ENCODE measurements around the gene ZMIZ2.
"Not testable (repeated sequence)": the region's sequence is repeated elsewhere in the genome, so short reads cannot be mapped to it uniquely, and the experiment has no call there.

ZMIZ2 gene, protein sequence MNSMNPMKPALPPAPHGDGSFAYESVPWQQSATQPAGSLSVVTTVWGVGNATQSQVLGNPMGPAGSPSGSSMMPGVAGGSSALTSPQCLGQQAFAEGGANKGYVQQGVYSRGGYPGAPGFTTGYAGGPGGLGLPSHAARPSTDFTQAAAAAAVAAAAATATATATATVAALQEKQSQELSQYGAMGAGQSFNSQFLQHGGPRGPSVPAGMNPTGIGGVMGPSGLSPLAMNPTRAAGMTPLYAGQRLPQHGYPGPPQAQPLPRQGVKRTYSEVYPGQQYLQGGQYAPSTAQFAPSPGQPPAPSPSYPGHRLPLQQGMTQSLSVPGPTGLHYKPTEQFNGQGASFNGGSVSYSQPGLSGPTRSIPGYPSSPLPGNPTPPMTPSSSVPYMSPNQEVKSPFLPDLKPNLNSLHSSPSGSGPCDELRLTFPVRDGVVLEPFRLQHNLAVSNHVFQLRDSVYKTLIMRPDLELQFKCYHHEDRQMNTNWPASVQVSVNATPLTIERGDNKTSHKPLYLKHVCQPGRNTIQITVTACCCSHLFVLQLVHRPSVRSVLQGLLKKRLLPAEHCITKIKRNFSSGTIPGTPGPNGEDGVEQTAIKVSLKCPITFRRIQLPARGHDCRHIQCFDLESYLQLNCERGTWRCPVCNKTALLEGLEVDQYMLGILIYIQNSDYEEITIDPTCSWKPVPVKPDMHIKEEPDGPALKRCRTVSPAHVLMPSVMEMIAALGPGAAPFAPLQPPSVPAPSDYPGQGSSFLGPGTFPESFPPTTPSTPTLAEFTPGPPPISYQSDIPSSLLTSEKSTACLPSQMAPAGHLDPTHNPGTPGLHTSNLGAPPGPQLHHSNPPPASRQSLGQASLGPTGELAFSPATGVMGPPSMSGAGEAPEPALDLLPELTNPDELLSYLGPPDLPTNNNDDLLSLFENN

DNA sequence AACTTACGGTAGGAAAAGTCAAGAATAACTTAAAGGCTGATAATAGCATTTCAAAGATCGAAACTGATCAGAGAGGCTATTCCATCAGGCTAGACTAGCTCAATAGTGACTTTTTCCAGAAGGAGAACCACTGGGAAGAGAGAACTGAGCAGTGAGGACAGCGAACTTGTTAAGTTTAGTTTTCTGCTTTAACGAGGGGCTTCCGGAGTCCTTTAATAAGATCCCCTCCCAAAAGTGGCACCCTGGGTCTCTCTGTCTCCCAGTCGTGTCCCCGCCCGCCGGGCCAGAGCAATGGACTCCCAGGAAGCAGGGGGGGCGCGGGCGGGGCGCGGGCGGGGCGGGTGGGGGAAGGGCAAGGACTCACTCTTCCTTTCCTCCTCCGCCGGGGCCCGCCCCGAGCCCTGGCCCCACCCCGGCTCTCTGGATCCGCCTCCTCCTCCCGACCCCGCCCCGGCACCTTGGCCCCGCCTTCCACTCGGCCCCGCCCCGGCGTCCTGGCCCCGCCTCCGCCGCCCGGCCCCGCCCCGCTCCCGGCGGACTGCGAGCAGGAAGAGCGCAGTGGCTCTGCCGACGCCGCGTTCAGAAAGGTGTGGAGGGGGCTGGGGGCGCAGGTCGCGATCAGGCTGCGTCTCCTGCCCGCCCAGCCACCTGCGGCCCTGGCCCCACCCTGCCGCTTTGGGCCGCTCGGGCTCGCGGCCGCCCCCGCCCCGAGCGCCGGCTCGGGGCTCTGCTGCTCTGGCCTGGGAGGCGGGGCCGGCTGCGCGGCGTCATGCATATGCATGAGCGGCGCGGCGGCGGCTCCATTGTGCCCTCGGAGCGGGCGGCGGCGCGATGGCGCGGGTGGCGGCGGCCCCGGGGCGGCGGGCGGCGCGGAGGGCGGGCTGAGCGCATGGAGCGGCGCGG lies at the start of gene ZMIZ2:
ZMIZ2 (plus strand) TSS at position 803 of the 903 bp plus-strand sequence. CDS start 7,403 bp downstream, outside the sequence.
- H3K4me3 ChIP-seq (ENCODE audit: low read length): peak within 1 kb of the TSS; percentile 87
- no peak for TF ChIP-seq ZNF274 (IDR thresholded peaks at IDR 0.05; ENCODE audit: low read depth, low read length)

- not testable (repeated sequence) for H3K4me3 ChIP-seq (ENCODE audit: low read length)
Observed at GRCh38 chr7:44699598-44699997, 49.0 kb upstream of the ZMIZ2 start.

DNA sequence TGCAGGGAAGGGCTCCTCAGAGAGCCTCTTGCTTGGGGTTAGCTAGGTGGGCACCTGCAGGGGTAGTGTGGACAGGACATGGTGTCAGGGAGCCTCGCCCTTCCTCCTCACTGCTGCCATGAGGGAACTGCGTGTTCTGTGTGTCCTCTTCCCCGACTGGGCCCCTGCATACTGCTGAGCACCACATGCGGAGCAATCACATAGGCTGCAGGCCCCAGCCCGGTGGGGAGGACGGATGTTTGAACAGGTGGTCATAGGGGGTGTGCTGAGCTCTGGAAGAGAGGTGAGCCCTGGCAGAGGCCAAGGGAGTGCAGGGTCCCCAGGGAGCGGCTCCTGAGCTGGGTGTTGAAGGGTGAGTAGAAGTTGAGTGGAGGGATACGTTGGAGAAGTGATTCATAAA lies 48.3 kb upstream of the ZMIZ2 start:
- no peak overlapping the region for H3K4me3 ChIP-seq (ENCODE audit: low read length)
- TF ChIP-seq ZNF274 (IDR thresholded peaks at IDR 0.05; ENCODE audit: low read depth, low read length): no peak

GRCh38 chr7:44703391-44703790 lies 45.3 kb upstream of the ZMIZ2 start:
- H3K4me3 ChIP-seq (ENCODE audit: low read length): not testable (repeated sequence)

DNA sequence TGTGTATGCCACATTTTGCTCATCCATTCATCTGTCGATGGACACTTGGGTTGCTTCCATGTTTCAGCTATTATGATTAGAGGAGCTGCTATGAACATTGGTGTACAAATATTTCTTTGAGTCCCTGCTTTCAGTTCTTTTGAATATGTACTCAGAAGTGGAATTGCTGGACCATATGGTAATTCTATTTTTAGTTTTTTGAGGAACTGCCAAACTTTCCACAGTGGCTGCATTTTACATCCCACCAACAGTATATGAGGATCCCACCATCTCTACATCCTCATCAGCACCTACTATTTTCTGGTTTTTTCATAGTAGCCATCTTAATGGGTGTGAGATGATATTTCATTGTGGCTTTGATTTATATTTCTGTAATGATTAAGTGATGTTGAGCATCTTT lies 44.7 kb upstream of the ZMIZ2 start:
- TF ChIP-seq ZNF274 (IDR thresholded peaks at IDR 0.05; ENCODE audit: low read depth, low read length): no peak
- no peak overlapping the region for H3K4me3 ChIP-seq (ENCODE audit: low read length)

GRCh38 chr7:44705434-44705833 lies 43.2 kb upstream of the ZMIZ2 start:
- no peak overlapping the region for H3K4me3 ChIP-seq (ENCODE audit: low read length)
- TF ChIP-seq ZNF274 (IDR thresholded peaks at IDR 0.05; ENCODE audit: low read depth, low read length): no peak

GRCh38 chr7:44706788-44707557 lies 41.7 kb upstream of the ZMIZ2 start:
- TF ChIP-seq ZNF274 (IDR thresholded peaks at IDR 0.05; ENCODE audit: low read depth, low read length): no peak

GRCh38 chr7:44707558-44708230 lies 41.0 kb upstream of the ZMIZ2 start:
- no peak for TF ChIP-seq ZNF274 (IDR thresholded peaks at IDR 0.05; ENCODE audit: low read depth, low read length)
- H3K4me3 ChIP-seq (ENCODE audit: low read length): no peak overlapping the region

More at GRCh38 chr7:44706788-44707557, 41.7 kb upstream of the ZMIZ2 start:
- no peak overlapping the region for H3K4me3 ChIP-seq (ENCODE audit: low read length)

DNA sequence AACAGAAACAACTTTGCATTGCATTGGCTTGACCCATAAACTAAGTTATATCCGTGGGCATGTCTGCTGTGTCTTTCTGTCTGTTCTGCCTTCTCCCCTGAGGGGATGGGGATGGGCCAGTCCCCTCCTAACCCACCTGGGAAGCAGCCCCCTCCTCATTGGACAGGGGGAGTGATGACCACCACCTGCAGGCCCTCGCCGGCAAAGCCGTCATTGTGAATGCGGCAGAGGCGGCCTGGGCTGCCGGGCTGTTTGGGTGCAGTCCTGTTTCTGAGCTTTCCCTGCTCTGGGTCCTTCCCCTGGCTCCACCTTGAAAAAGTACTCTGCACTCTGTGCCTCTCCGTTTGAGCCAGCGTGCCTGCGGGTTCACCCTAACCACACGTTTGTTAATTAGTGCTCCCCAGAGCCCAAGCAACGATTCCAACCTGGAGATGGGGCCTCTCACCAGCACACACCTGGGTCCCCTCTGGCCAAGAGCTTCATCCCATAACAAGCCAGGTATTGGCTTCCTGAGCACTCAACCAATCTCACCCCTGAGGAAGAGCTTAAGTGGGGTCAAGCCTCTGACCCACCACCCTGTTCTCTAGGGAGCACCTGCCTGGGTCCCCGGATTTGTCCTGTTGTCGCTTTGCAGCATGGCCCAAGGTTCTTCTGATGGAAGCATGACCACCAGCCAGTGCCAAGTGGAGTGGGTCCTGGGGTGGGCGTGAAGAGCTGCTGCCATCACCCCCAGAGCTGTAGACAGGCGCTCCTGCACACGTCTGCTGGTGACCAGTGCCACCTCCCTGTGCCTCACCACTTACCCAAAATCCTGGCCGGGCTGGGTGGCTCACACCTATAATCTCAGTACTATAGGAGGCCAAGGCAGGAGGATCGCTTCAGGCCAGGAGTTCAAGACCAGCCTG lies 39.4 kb upstream of the ZMIZ2 start:
- TF ChIP-seq ZNF274 (IDR thresholded peaks at IDR 0.05; ENCODE audit: low read depth, low read length): no peak

DNA sequence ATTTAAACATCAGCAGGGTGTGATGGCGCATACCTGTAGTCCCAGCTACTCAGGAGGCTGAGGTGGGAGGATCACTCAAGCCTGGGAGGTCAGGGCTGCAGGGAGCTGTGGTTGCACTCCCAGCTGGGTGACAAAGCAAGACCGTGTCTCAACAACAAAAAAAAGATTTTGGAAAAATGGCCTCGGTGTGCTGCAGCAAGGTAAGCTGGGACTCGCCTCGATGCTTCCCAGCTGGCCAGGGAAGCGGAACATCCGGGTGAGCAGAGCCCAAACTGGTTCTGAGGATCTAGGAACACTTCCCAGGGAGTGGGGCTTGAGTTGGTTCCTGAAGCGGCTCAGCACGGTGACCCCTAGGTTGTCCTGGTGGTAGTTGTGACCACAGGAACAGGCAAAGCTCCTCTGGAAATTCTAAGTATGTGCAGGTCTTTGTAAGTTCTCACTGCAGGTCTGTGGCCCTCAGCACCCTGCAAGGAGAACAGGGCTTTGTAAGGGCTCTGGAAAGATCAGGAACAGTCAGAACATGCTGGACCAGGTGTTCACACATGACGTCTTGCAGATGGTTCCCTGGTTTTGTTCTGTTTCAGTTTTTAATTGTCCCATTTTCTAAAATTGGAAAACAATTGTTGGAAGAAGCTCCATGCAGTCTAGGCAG lies 38.6 kb upstream of the ZMIZ2 start:
- no peak for TF ChIP-seq ZNF274 (IDR thresholded peaks at IDR 0.05; ENCODE audit: low read depth, low read length)

More for the DNA sequence above, 39.4 kb upstream of the ZMIZ2 start:
- H3K4me3 ChIP-seq (ENCODE audit: low read length): no peak overlapping the region

GRCh38 chr7:44711528-44711927 lies 37.1 kb upstream of the ZMIZ2 start:
- H3K4me3 ChIP-seq (ENCODE audit: low read length): no peak overlapping the region
- no peak for TF ChIP-seq ZNF274 (IDR thresholded peaks at IDR 0.05; ENCODE audit: low read depth, low read length)

More for the DNA sequence above, 38.6 kb upstream of the ZMIZ2 start:
- H3K4me3 ChIP-seq (ENCODE audit: low read length): no peak overlapping the region

All from GM08714 (cell line).